Iris pigment epithelial cell (primary cell): Measurements from ENCODE around the gene LRCOL1.
A peak's percentile ranks its signal among the peaks of the same experiment; 100 is the strongest.

Experiments
- DNase-seq: peaks from one replicate; pipeline ENCODE4 v3.0.0-alpha.2; 2011; ENCODE audit warnings: low read depth

The LRCOL1 gene

DNA sequence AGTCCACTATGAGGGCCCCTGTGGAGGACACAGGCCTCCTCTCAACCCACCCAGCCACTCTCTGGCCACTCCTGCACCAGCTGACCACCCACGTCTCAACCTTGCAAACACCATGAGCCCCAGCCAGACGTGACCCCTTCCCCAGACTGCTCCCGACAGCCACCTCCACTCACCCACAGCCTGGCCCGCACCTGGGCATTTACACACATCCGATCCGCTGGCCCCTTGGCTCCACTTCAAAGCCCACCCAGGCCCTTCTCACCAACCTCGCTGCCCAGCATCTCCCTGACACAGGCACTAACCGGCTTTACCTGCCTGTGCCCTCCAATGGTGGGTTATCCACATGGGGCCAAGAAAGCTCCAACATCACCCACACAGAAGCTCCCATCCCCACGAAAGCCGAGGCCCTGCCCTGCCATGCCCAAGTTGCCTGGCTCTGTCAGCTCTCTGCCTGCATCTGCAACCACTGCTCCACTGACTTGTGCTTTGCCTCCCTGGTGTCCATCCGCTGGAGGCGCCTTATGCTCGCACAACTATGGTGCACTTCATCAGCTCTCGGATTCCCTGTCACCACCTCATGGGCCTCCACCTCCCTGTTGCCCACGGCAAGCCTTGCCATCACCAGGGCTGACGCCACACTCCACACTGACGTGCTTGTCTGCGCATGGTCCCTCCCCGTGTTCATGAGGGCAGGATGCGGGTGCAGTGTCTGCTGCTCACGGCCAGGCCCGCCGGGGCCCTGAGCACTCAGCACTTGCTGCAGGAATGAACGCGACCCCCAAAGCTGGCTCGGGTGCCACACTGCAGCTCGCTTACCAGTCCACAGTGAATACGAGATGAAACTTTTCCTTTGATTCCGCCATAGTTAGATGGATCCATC is 24.9 kb upstream of the LRCOL1 start:
- DNase-seq, result no peak

DNA sequence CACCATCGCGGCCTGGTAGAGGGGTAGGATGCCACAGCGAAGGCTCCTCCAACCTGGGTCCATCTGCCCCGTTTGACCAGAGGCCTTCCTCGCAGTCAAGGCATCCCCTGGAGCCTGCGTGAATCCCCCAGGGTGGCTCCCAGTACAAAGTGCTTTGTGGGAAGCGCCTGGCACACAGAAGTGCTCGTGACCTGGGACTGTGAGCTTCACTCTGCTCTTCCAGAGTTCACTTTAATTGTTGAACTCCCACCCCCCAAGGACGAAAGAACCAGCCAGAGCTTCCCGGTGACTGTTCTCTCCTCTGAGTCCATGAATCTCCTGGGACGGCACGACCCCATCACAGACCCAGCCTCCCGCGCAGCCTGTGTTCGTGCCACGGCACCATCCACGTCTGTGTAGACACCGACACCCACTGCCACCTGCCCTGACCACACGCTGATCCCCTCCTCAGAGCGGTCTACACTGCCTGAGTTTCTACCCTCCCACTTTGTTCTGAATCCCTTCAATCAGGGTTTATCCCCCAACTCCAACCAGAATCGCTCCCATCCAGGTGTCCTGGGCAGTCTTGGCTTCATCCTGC is 24.1 kb upstream of the LRCOL1 start:
- DNase-seq, result no peak

DNA sequence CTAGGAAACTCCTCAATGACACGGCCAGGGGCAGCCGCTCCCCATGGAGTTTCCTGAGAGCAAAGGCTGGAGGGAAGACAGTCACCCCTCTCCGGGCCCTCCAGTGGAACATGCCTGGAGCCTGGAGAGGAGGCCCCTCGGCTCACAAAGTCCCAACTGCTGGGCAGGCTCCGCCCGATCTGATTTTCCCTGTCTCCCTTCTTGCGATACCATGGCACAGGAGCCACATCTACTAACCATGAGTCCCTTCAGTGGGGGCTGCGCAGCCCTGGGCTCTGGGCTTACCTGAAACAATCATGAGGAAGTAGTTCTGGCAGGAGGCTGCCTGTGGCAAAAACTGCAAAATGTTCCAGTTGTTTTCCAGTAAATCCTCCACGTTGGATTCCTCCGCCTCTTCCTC is 23.5 kb upstream of the LRCOL1 start:
- DNase-seq, result no peak

DNA sequence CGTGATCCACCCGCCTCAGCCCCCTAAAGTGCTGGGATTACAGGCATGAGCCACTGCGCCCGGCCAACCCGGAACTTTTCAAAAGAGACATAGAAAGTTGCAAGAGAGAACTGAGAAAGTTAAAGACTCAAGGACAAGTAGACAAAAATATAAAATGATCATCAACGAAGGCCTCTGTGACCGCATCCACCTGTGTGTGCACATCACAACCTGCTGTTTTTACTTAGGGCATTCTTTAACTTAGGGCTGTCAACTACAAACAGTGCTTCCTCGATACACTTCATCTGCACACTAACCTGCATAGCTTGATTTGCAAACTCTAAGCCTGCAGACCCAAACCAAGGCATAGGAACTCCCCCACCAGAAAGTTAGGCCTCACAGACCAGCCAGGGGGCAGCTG is 23.0 kb upstream of the LRCOL1 start:
- no peak for DNase-seq

DNA sequence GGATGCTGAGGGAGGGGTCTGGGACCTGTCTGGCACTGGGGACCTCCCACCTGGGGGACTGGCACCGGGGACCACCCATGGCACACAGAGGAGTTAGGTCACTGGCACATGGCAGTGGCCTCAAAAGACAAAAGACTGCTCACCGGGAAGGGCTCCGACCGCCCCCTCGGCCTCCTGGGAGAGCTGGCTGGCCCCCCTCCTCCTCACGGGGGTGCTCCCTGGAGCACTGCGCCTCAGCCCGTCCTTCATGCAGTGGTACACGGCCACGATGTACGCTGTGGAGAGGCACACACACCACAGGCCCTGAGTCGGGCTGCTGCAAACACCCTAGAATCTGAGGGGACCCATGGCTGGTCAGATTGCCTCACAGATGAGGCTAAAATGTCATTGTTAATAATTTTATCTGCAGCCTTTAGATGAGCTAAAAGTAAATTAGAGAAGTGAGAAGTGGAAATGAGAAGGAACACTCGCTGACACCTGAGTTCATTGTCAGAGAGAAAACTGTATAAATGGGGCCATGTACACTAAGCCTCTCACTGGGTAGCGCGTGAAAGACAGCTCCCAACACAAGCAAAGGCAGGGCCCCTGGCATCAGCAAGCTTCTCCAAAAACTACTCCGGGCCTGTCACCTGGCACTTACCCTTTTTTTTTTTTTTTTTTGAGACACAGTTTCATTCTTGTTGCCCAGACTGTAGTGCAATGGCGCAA is 22.3 kb upstream of the LRCOL1 start:
- no peak for DNase-seq

DNA sequence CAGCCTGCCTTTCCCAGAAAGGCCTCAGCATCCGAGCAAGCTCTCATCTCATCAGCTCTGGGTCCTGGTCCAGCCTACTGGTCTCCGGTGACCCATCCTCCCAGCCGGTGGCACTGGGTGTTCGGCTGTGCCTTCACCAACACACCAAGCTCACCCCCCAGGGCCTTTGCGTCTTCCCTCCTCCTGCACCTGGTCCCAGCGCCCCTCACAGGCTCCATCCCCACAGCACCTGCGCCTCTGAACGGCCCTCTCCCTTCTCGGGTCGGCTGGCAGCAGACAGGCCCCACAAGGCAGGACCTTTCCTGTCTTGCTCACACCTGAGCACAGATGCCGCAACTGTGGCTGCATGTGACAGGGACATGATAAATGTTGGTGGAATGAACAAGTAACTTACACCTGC is 21.3 kb upstream of the LRCOL1 start:
- no peak for DNase-seq

DNA sequence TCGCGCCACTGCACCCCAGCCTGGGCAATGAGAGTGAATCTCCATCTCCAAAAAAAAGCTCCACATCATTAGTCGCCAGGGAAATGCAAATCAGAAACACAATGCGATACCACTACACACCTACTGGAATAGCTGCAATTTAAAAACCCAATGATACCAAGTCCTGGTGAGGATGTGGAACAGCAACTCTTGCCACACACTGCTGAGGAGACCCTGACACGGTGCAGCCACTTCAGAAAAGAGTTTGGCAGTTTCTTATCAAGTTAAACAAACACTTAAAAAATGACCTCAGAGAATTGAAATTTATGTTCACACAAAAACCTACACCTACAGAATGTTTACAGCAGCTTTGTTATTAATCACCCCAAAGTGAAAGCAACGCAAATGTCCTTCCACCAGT is 20.3 kb upstream of the LRCOL1 start:
- DNase-seq, result no peak

DNA sequence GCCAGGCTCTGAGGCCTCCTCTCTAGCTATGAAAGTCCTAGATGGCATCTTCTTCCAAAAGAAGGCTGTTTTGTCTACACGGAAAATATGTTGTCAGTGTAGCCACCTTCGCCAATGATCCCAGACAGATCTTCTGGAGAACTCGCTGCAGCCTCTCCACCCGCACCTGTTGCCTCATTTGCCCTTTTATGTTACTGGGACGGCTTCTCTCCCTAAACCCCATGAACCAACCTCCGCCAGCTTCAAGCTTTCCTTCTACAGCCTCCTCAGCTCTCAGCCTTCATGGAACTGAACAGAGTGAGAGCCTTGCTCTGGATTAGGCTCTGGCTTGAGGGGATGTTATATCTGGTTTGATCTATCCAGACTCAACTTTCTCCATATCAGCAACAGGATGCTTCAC is 18.9 kb upstream of the LRCOL1 start:
- no peak for DNase-seq

DNA sequence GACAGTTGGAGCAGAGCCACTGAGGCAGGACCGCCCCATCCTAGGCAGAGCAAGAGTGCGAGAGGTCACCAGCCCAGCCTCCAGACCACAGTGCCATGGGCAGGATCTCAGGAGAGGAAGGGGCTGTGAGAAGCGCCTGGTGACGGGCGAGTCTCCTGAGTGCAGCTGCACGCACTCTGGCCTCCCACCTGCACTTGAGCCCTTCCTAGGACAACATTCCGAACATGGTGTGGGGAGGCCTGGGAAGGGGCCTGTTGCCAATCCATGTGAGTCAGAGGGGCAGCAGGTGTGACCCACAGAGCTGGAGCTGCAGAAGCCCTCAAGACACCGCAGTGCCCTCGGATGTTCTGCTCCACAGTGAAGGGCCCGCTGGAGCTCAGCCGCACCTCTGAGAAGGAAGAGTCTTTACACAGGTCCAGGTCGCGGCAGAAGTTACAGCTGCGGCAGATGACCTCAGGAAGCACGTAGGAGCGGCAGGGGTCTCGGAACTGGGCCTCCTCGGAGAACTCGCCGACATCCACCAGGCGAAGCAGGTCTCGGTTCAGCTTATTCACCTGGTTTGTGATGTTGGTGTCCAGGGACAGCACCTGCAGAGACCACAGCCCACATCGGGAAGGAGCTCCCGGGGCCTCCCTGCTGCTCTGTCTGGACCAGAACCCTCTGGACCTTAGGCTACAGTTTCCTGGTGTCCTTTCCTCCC is 15.5 kb upstream of the LRCOL1 start:
- DNase-seq, result no peak

DNA sequence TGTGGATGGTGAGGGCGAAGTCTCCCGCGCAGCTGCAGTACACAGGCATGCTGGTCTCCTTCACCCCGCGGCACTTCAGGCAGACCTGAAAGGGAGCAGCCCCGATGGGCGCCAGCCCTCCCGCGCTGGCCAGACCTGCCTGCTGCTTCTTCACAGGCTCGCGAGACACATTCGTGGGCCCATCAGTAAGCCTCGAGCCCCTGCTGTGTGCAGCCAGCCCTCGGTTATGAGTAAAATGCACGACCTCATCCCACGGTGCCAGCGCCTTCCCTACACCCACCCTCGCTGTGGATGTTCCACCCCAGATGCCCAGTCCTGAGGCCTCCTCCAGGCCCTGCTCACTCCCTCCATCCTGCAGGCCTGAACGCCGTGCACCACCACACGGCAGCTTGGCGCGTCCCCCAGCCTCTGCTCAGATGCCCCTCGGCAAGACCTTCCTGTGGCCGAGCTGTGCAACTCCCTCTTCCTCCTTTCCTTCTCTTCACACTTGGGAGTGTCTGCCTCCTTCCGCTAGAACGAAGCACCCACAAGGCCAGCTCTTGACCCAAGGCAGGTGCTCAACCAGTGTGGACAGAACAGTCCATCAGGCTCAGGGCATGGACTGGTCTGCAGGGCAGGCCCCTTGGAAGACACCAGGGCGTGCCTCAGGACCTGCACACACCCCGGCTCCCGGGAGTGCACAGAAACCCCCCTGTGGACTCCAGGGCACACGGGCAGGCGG is 14.7 kb upstream of the LRCOL1 start:
- DNase-seq, result no peak

DNA sequence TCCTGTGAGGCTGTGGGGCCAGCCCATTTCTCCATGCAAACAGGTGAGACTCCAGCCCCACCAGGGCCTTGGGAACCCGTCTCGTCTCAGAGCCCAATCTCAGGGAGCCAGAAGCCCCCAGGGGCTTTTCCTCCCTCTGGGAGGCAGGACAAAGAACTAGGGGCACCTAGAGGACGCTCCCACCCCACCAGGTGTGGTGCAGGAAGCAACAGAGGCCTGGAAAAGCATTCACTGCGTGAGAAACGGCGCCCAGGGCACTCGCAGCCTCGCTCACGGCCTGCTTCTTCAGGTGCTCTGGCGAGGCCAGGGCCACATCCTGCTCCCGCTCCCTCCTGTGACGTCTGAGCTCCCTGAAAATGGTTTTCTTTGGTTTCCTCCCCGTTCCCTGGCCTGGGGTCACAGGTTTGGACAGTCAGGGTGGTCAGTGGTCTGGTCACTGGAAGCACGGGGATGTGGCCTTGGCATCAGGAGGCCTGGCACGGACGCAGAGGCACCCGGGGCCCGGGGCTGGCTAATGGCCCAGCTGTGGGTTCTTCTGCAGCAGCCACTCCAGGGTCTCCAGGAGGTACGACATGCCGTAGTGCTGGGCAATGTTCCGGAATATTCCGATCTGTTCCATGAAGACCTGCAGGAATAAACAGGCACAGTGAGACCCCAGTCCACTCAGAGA is 13.9 kb upstream of the LRCOL1 start:
- no peak for DNase-seq

DNA sequence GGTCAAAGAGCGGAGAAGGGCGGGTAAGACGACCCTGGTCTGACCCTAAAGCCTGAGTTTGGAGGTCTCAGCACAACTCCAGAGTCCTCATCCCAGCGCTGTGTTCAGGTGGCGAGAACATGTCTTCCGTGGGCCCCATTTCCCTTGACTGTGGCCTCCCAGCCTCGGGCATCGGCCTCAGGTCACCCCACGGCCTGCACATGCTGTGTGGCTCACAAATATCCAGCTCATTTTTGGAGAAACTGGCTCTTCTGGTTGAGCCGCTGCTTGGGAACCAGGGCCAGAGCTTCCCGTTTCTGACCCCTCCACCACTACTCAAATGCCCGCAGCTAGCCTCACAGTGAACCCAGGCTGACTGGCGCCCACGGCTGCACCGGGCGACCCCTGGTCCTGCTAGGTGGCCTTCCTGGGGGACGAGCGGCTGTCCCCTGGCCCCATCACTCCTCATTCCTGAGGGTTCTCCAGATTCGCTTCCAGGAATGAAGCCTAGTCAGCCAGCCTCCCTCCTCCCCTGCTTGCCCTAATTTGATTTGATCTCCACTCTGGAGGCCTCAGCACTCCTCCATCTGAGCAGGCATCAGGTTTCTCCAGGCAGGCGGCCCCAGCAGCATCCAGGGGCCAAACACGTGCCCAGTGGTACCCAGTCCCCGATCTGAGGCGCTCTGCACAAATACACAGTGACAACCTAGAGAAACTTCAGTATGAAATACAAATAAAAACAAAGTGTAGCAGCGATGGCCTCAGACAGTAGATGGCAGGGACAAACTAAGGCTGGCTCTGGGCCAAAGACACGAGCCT is 12.9 kb upstream of the LRCOL1 start:
- no peak for DNase-seq

DNA sequence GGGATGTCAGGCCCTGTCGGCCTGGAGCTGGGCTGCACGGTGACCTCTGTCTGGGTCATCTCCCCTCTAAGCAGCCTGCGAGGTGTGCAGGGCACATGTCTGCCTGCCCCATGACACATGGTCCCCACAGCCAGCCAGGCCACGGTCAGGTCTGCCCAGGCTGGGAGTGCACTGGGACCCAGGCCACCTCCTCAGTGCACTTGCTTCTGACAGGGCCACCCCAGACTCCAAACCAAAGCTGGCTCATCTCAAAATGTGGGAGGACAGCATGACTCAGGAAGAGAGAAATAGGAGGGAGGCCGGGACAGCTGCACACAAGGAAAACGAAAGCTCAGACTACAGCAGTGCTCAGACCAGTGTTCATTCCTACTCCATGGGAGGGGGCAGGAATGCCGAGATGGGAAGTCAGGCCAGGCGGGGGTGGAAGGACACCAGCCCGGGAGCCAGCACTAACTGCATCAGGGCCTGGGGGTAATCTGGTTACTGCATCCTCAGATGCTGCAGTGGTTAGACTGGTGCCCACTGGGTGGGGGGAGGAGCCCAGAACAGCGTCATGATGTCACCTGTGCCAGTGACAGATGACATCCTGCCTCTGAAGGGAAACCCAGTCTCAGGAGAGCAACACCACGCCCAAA is 12.2 kb upstream of the LRCOL1 start:
- peak; percentile 70 for DNase-seq

DNA sequence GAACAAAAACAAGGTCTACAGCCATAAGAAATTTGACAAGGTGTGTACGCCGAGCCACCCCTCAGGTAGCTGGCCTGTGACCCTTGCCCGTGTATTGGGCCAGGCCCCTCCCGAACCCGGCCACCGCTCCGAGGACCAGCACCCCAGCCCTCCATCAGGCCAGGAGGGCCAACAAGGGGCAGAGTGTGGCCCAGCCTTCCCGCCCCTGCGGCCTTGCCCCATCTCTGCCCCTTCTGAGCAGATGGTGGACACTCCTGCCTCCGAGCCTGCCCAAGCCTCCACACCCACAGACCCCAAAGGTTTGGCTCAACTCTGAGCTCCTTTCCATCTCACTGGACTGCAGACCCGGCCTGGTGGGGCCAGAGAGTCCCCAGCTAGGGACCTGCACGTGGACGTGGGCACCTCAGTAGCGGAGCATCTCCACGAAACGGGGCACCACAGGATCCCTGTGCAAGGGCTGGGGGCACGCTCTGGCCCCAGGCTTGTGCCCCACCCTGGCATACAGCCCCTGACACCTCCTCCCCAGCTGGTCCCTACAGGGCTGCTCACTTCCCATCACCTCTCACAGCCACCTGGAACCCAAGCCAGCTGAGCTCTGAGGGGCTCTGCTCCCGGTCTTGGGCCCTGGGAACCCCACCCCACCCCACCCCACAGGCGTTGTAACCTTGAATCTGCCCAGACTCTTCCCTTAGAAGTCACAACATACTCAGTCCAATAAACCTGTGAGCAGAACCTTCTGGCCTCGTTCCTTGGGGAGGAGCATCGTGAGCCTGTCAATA is 11.5 kb upstream of the LRCOL1 start:
- DNase-seq, result no peak

DNA sequence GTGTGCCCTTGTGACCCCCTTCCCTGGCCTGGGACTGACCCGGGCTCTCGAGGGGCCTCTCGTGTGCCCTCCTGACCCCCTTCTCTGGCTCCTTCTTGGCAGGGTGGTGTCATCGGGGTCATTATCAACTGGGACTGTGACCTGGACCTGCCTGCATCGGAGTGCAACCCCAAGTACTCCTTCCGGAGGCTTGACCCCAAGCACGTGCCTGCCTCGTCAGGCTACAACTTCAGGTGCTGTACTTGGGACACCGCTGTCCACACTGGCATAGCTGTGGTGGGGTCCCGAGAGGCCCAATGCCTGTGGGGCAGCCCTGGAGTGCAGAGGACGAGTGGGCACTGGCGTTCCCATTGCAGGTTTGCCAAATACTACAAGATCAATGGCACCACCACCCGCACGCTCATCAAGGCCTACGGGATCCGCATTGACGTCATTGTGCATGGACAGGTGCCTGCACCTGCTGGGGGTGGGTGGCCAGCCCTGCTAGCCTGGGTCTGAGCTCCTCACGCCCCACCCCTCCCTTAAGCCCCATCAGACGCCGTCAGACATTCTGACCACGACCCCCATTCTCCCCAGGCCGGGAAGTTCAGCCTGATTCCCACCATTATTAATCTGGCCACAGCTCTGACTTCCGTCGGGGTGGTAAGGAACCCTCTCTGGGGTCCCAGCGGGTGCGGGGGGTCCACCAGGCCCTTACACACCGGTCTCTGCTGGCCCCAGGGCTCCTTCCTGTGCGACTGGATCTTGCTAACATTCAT is 10.7 kb upstream of the LRCOL1 start:
- no peak for DNase-seq

DNA sequence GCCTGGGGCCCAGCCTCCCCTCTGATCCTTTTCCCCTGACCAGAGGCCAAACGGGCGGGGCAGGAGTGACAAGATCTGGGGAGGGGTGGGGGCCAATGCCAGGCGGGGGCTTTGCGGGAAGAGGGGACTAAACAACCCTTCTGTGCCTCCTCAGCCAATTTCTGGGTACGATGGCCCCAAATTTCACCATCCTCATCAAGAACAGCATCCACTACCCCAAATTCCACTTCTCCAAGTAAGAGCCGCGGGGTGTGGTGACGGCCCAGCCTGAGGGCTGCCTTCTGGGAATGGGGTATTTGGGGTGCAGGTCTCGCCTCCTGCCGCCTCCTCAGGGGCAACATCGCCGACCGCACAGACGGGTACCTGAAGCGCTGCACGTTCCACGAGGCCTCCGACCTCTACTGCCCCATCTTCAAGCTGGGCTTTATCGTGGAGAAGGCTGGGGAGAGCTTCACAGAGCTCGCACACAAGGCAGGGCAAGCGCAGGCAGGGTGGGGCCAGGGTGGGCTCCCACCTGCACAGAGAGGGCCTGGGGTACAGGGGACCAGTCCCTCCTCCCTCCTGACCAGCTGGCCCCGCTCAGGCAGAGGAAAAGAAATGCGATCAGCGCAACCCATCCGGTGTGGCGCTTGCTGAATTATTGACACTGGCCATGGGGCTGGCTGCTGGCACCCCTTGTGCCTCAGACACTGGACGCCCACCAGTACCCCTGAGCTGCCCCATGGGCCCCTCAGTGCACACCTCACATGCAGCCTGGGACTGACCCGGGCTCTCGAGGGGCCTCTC is 9.9 kb upstream of the LRCOL1 start:
- no peak for DNase-seq

DNA sequence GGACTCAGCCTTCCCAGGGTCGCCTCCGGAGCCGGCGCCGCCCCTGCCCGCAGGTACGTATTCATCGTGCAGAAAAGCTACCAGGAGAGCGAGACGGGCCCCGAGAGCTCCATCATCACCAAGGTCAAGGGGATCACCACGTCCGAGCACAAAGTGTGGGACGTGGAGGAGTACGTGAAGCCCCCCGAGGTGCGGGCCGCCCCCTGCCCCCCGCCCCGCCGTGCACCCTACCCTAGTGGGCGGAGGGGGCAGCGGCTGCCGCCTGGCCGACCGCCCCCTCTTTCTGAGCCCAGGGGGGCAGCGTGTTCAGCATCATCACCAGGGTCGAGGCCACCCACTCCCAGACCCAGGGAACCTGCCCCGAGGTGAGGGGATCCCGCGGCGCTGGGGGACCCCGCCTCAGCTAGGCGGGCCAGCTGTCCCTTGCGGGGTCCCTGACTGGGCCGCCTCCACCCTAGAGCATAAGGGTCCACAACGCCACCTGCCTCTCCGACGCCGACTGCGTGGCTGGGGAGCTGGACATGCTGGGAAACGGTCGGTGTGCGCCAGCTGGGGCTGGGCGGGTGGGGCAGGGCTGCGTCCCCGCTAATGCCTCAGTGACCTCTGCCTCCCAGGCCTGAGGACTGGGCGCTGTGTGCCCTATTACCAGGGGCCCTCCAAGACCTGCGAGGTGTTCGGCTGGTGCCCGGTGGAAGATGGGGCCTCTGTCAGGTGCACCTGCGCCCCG is 9.2 kb upstream of the LRCOL1 start:
- DNase-seq, result no peak
